GM23338 (cell line): ENCODE measurements around the gene ADAMTS5.

Source experiments
- CREB1 ChIP-seq: fragments of 250-450 bp; sonication (Bioruptor Pico); IDR thresholded peaks from 2 replicates; pipeline ENCODE4 v1.5.0; 2020; ENCODE audit warnings: low read depth, mild to moderate bottlenecking, moderate library complexity
- EZH2 ChIP-seq: fragments of 200-600 bp; sonication (generic); IDR thresholded peaks from one replicate; pipeline ENCODE4 v1.8.0; 2017; ENCODE audit warnings: antibody characterized with exemption, mild to moderate bottlenecking, low read depth; ENCODE audit not compliant: unreplicated experiment
- EZH2phosphoT487 ChIP-seq: fragments of 200-600 bp; sonication (generic); IDR thresholded peaks from one replicate; pipeline ENCODE4 v1.8.1; 2018; ENCODE audit warnings: antibody characterized with exemption; ENCODE audit not compliant: unreplicated experiment
- JUNB ChIP-seq: IDR thresholded peaks from one replicate; pipeline ENCODE4 v1.6.1; 2016; ENCODE audit warnings: antibody characterized with exemption; ENCODE audit not compliant: unreplicated experiment
- POLR2AphosphoS5 ChIP-seq: IDR thresholded peaks from 2 replicates; pipeline ENCODE4 v1.6.1; 2016; ENCODE audit warnings: antibody characterized with exemption, low read depth
- REST ChIP-seq: IDR thresholded peaks from one replicate; pipeline ENCODE4 v1.6.1; 2018; ENCODE audit warnings: antibody characterized with exemption; ENCODE audit not compliant: unreplicated experiment
- STAT1 ChIP-seq: IDR thresholded peaks from one replicate; pipeline ENCODE4 v1.6.1; 2016; ENCODE audit warnings: antibody characterized with exemption; ENCODE audit not compliant: unreplicated experiment
- ZNF114 ChIP-seq: fragments of 250-450 bp; sonication (Bioruptor Pico); IDR thresholded peaks from 2 replicates; pipeline ENCODE4 v1.5.0; 2020; ENCODE audit warnings: mild to moderate bottlenecking, moderate library complexity
- ZNF331 ChIP-seq: fragments of 250-450 bp; sonication (Bioruptor Pico); IDR thresholded peaks from 2 replicates; pipeline ENCODE4 v1.5.0; 2020; ENCODE audit warnings: low read depth, mild to moderate bottlenecking, moderate library complexity
- TF ChIP-seq, protein P1 (sequence below), 2 experiments: fragments of 200-600 bp in 1 of 2; sonication (generic) in 1 of 2; conservative IDR thresholded peaks; 2 replicates each; pipeline versions ENCODE4 v1.5.1 to v1.6.1; 2016 to 2017; ENCODE audit warnings: antibody characterized with exemption in 2 of 2, low read depth in 2 of 2, mild to moderate bottlenecking in 2 of 2, moderate library complexity in 1 of 2
- TF ChIP-seq, protein P2 (sequence below): IDR thresholded peaks from 2 replicates; pipeline ENCODE4 v1.6.1; 2016; ENCODE audit warnings: antibody characterized with exemption

GRCh38 chr21:26956216-26956615, 10.7 kb downstream of the ADAMTS5 start:
- TF ChIP-seq, protein P1, sequence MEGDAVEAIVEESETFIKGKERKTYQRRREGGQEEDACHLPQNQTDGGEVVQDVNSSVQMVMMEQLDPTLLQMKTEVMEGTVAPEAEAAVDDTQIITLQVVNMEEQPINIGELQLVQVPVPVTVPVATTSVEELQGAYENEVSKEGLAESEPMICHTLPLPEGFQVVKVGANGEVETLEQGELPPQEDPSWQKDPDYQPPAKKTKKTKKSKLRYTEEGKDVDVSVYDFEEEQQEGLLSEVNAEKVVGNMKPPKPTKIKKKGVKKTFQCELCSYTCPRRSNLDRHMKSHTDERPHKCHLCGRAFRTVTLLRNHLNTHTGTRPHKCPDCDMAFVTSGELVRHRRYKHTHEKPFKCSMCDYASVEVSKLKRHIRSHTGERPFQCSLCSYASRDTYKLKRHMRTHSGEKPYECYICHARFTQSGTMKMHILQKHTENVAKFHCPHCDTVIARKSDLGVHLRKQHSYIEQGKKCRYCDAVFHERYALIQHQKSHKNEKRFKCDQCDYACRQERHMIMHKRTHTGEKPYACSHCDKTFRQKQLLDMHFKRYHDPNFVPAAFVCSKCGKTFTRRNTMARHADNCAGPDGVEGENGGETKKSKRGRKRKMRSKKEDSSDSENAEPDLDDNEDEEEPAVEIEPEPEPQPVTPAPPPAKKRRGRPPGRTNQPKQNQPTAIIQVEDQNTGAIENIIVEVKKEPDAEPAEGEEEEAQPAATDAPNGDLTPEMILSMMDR (conservative IDR thresholded peaks at IDR 0.05; ENCODE audit: low read depth in 2 of 2), result no peak
- no peak for TF ChIP-seq POLR2AphosphoS5
- no peak for TF ChIP-seq EZH2
- no peak for TF ChIP-seq ZNF114
- no peak for TF ChIP-seq REST
- TF ChIP-seq JUNB, result no peak
- no peak for TF ChIP-seq CREB1 (CRISPR knock-in tag)
- TF ChIP-seq EZH2phosphoT487, result no peak
- no peak for TF ChIP-seq ZNF331 (CRISPR knock-in tag)
- TF ChIP-seq STAT1, result no peak
- TF ChIP-seq, protein P2, sequence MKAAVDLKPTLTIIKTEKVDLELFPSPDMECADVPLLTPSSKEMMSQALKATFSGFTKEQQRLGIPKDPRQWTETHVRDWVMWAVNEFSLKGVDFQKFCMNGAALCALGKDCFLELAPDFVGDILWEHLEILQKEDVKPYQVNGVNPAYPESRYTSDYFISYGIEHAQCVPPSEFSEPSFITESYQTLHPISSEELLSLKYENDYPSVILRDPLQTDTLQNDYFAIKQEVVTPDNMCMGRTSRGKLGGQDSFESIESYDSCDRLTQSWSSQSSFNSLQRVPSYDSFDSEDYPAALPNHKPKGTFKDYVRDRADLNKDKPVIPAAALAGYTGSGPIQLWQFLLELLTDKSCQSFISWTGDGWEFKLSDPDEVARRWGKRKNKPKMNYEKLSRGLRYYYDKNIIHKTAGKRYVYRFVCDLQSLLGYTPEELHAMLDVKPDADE, result no peak
